ENCODE measurements around the gene XPOT. TPM values are rescaled to one million over a fixed set of nuclear protein-coding genes. Genes with fewer than 3 reads are reported as not detected.

XPOT gene
- total and polyA plus RNA-seq, 2 of the 4 experiments (the other 2 are of a cell fraction): 40.9 to 80.8 TPM

GRCh38 chr12:64476844-64477243, 72.7 kb downstream of the XPOT start:
- no peak for ATAC-seq (ENCODE audit: low read depth)
- Histone ChIP-seq H3K23ac (ENCODE audit: low read depth, low read length) (no peak overlapping the region), H2BK120ac (ENCODE audit: low read depth, low read length) (no peak overlapping the region), H2AK9ac (replicated peaks; ENCODE audit: low read depth, low read length, poor library complexity) (no peak overlapping the region), H4K20me1 (ENCODE audit: insufficient read depth, low read length) (0 out of 2 replicates have a peak, but pooled peaks cover 4% of the 10 kb centered on the region), H3K9ac (ENCODE audit: low read depth, low read length) (no peak overlapping the region), H3K14ac (replicated peaks; ENCODE audit: low read depth, low read length) (no peak overlapping the region), H4K5ac (ENCODE audit: low read depth, low read length) (no peak overlapping the region), H3K4me1 (ENCODE audit: control insufficient read depth, insufficient read depth, low read length) (no peaks in the 10 kb centered on the region), H2AFZ (replicated peaks; ENCODE audit: low read length, poor library complexity) (no peak overlapping the region), H3K4me3 (ENCODE audit: insufficient read depth, low read depth, low read length) (no peak overlapping the region), H4K8ac (ENCODE audit: low read depth in 2 of 2, low read length in 2 of 2) (no peak overlapping the region), H3K18ac (ENCODE audit: low read depth, low read length) (no peak overlapping the region), H3K36me3 (ENCODE audit: control insufficient read depth, insufficient read depth, low read length) (peaks cover 25% of the 10 kb centered on the region), H3K27ac (ENCODE audit: insufficient read depth, low read length) (no peak overlapping the region), H2BK5ac (ENCODE audit: low read depth, low read length, poor library complexity, severe bottlenecking) (no peak overlapping the region), H3K4me2 (ENCODE audit: low read depth, low read length) (no peak overlapping the region), H3K9me1 (ENCODE audit: insufficient read depth, low read length) (no peaks in the 10 kb centered on the region), H3K79me1 (ENCODE audit: low read depth in 1 of 2, low read length in 2 of 2) (peaks cover 23 to 26% of the 10 kb centered on the region in 2 experiments), H3K27me3 (ENCODE audit: control insufficient read depth, insufficient read depth, low read length) (no peaks in the 10 kb centered on the region), H3K9me3 (ENCODE audit: control insufficient read depth, insufficient read depth, low read length) (peaks cover 3% of the 10 kb centered on the region; the same call in 1 of the 2 replicates), H3K56ac (ENCODE audit: extremely low read depth, insufficient read depth, low read length) (no peak overlapping the region), H2BK20ac (ENCODE audit: low read depth, low read length) (no peak overlapping the region), H3K4ac (ENCODE audit: low read depth, low read length) (no peak overlapping the region), H2BK15ac (ENCODE audit: low read depth, low read length) (no peak overlapping the region), H2AK5ac (ENCODE audit: low read depth, low read length) (no peak overlapping the region), H4K91ac (ENCODE audit: insufficient read depth, low read depth, low read length) (no peak overlapping the region)
- CTCF ChIA-PET: interaction anchor here (0.9 kb wide), 1 partner anchor 10 kb away, joined by 3 read pairs; no protein-coding TSS in a partner anchor
- POLR2A ChIA-PET (ENCODE audit: unreplicated experiment): no interaction called here
- TF ChIP-seq RCOR1 (IDR thresholded peaks at IDR 0.05; ENCODE audit: insufficient replicate concordance, low read length) (no peak), RAD21 (IDR thresholded peaks at IDR 0.05; ENCODE audit: low read length) (no peak), USF2 (IDR thresholded peaks at IDR 0.05; ENCODE audit: low read depth, low read length) (no peak), ELK1 (IDR thresholded peaks at IDR 0.05; ENCODE audit: borderline replicate concordance, low read depth, low read length) (no peak), CTCF (conservative IDR thresholded peaks at IDR 0.05; ENCODE audit: low read depth, low read length) (no peak), BHLHE40 (IDR thresholded peaks at IDR 0.05; ENCODE audit: low read depth, low read length) (no peak), SMC3 (IDR thresholded peaks at IDR 0.05; ENCODE audit: low read depth, low read length) (no peak)
- no TSS peak for BruUV-seq (replicated peaks)
- DNase-seq: no peak
- dilution Hi-C loops (cut with HindIII; ENCODE audit: low sequenced_read_pairs, unreplicated experiment): no loop called here
- in situ Hi-C loops (cut with MboI; ENCODE audit: low sequenced_read_pairs): no loop called here
- intact Hi-C loops (cut with micrococcal nuclease): no loop called here
- no CpG with 5 or more reads among the region's 2 CpGs for WGBS, 2 experiments (ENCODE audit: extremely low coverage in 2 of 2, insufficient read length in 1 of 2)
